Subcutaneous adipose tissue (tissue), 4 donors: Measurements from ENCODE around the gene SLC27A4. TPM values are rescaled to one million over a fixed set of nuclear protein-coding genes. Genes with fewer than 3 reads are reported as not detected.

Experiments
- CTCF ChIP-seq: fragments of 450-650 bp; IDR thresholded peaks from one replicate; pipeline ENCODE4 v1.5.1; 2016; ENCODE audit warnings: low read depth, mild to moderate bottlenecking, control low read depth, antibody characterized with exemption, moderate library complexity
- total RNA-seq, 4 donors: library from RNA; depleted of rRNA; stranded (reverse); fragments of >200 nt; gene quantifications; one replicate each; pipeline ENCODE4 v1.1.0, GENCODE V29; 2016

Gene SLC27A4
- total RNA-seq, 4 donors from 2014 or later = 10.1 to 17.3 (median 12.3) TPM

GRCh38 chr9:128342971-128343680, 2.8 kb downstream of the SLC27A4 start:
- no peak for TF ChIP-seq CTCF

GRCh38 chr9:128343855-128344254, 3.5 kb downstream of the SLC27A4 start:
- TF ChIP-seq CTCF = no peak

- no peak for TF ChIP-seq CTCF
These were observed 4.7 kb downstream of the SLC27A4 start for GRCh38 chr9:128344931-128345605.

GRCh38 chr9:128349125-128349524, 8.8 kb downstream of the SLC27A4 start:
- no peak for TF ChIP-seq CTCF

- no peak for TF ChIP-seq CTCF
These were observed 9.4 kb downstream of the SLC27A4 start for GRCh38 chr9:128349772-128350171.

- TF ChIP-seq CTCF = no peak
These were observed 15.1 kb downstream of the SLC27A4 start for GRCh38 chr9:128355451-128355850.

- TF ChIP-seq CTCF = no peak
These were observed 17.8 kb downstream of the SLC27A4 start for GRCh38 chr9:128358090-128358489.
